ENCODE measurements around the gene SUMO3. TPM values are rescaled to one million over a fixed set of nuclear protein-coding genes. Genes with fewer than 3 reads are reported as not detected.

Gene SUMO3
- total and polyA plus RNA-seq, 2 donors (not counting 3 experiments of a cell fraction or from before 2014, with no cell fraction given) = 102 to 123 TPM

GRCh38 chr21:44797775-44798174 lies 20.1 kb downstream of the SUMO3 start:
- no TSS peak for BruUV-seq (replicated peaks)
- POLR2A ChIA-PET = no interaction called here
- FAIRE-seq (no peak), DNase-seq (ENCODE audit: low read depth, low spot score) (no peak)
- no peak overlapping the region for H3K9ac ChIP-seq (replicated peaks; ENCODE audit: extremely low read depth, insufficient read depth, low read length)
- peaks cover 85% of the 10 kb centered on the region for H3K79me2 ChIP-seq (ENCODE audit: control insufficient read depth, insufficient read depth, low read length)
- intact Hi-C loops (cut with micrococcal nuclease) (no loop called here), dilution Hi-C loops (cut with MboI; ENCODE audit: extremely low pct_ligation_motif_present, low sequenced_read_pairs) (no loop called here)
- H3K9me3 ChIP-seq (replicated peaks; ENCODE audit: control insufficient read depth, insufficient read depth, low read length) = no peaks in the 10 kb centered on the region
- H3K4me2 ChIP-seq (ENCODE audit: insufficient read depth, low read length) = no peak overlapping the region
- H3K4me3 ChIP-seq (replicated peaks in 1 of 3; ENCODE audit: insufficient read depth in 1 of 3, low read depth in 1 of 3, low read length in 3 of 3) = no peak overlapping the region
- TF ChIP-seq POLR2A (IDR thresholded peaks at IDR 0.05; ENCODE audit: low read depth, low read length) = no peak
- no peak for TF ChIP-seq JUN (IDR thresholded peaks at IDR 0.05; ENCODE audit: borderline replicate concordance, insufficient read depth, insufficient read length, low read depth)
- H3K36me3 ChIP-seq (ENCODE audit: control insufficient read depth in 2 of 2, extremely low read depth in 1 of 2, insufficient read depth in 2 of 2, low read length in 2 of 2) = peaks cover 2 to 6% of the 10 kb centered on the region in 2 experiments
- no peak overlapping the region for H2AFZ ChIP-seq (ENCODE audit: low read depth, low read length)
- H3K9me1 ChIP-seq (replicated peaks; ENCODE audit: control insufficient read depth, extremely low read depth, insufficient read depth, low read length) = no peaks in the 10 kb centered on the region
- CTCF ChIA-PET = no interaction called here
- no peak overlapping the region for H3K27ac ChIP-seq (ENCODE audit: insufficient read depth, low read depth, low read length)
- peaks cover 6% of the 10 kb centered on the region for H4K20me1 ChIP-seq (replicated peaks; ENCODE audit: control insufficient read depth, extremely low read depth, insufficient read depth, low read length)
- peaks cover 16% of the 10 kb centered on the region for H3K4me1 ChIP-seq (ENCODE audit: control insufficient read depth, extremely low read depth, insufficient read depth, low read length)
- no peaks in the 10 kb centered on the region for H3K27me3 ChIP-seq (ENCODE audit: control insufficient read depth in 2 of 2, insufficient read depth in 2 of 2, low read length in 2 of 2)

- BruUV-seq (replicated peaks) = no TSS peak
- FAIRE-seq (no peak), DNase-seq (ENCODE audit: low read depth, low spot score) (no peak)
- TF ChIP-seq POLR2AphosphoS5 (IDR thresholded peaks at IDR 0.05; ENCODE audit: insufficient read depth, low read depth, low read length) (no peak), GATA2 (IDR thresholded peaks at IDR 0.05; ENCODE audit: insufficient read depth, insufficient read length, low read depth, low read length) (no peak), MYC (IDR thresholded peaks at IDR 0.05; ENCODE audit: low read depth, low read length) (no peak), CTCF (IDR thresholded peaks at IDR 0.05; ENCODE audit: extremely low read depth in 1 of 2, insufficient read depth in 1 of 2, low read depth in 1 of 2, low read length in 2 of 2) (no peak), EZH2 (IDR thresholded peaks at IDR 0.05; ENCODE audit: borderline replicate concordance, low read depth, low read length, severe bottlenecking) (no peak), POLR2A (IDR thresholded peaks at IDR 0.05; ENCODE audit: low read depth, low read length) (no peak), MAX (IDR thresholded peaks at IDR 0.05; ENCODE audit: insufficient read depth, insufficient read length) (no peak), JUN (IDR thresholded peaks at IDR 0.05; ENCODE audit: borderline replicate concordance, insufficient read depth, insufficient read length, low read depth) (no peak), FOS (IDR thresholded peaks at IDR 0.05; ENCODE audit: borderline replicate concordance, insufficient read depth, low read length) (no peak)
- H3K36me3 ChIP-seq (ENCODE audit: control insufficient read depth in 2 of 2, extremely low read depth in 1 of 2, insufficient read depth in 2 of 2, low read length in 2 of 2) = peaks cover 2 to 10% of the 10 kb centered on the region in 2 experiments
- intact Hi-C loops (cut with micrococcal nuclease) (no loop called here), dilution Hi-C loops (cut with MboI; ENCODE audit: extremely low pct_ligation_motif_present, low sequenced_read_pairs) (no loop called here)
- peaks cover 5% of the 10 kb centered on the region for H3K4me1 ChIP-seq (ENCODE audit: control insufficient read depth, extremely low read depth, insufficient read depth, low read length)
- no peak overlapping the region for H3K27ac ChIP-seq (ENCODE audit: insufficient read depth, low read depth, low read length)
- H3K79me2 ChIP-seq (ENCODE audit: control insufficient read depth, insufficient read depth, low read length) = peaks cover 92% of the 10 kb centered on the region
- H3K4me3 ChIP-seq (replicated peaks in 1 of 3; ENCODE audit: insufficient read depth in 1 of 3, low read depth in 1 of 3, low read length in 3 of 3) = no peak overlapping the region
- no peak overlapping the region for H2AFZ ChIP-seq (ENCODE audit: low read depth, low read length)
- no peaks in the 10 kb centered on the region for H3K27me3 ChIP-seq (ENCODE audit: control insufficient read depth in 2 of 2, insufficient read depth in 2 of 2, low read length in 2 of 2)
- no peaks in the 10 kb centered on the region for H3K9me1 ChIP-seq (replicated peaks; ENCODE audit: control insufficient read depth, extremely low read depth, insufficient read depth, low read length)
- ChIA-PET POLR2A (no interaction called here), CTCF (interaction anchor here (1.3 kb wide), 1 partner anchor 10 kb away, joined by 3 read pairs; no protein-coding TSS in a partner anchor)
- no peak overlapping the region for H3K9ac ChIP-seq (replicated peaks; ENCODE audit: extremely low read depth, insufficient read depth, low read length)
- peaks cover 6% of the 10 kb centered on the region for H4K20me1 ChIP-seq (replicated peaks; ENCODE audit: control insufficient read depth, extremely low read depth, insufficient read depth, low read length)
- no peak overlapping the region for H3K4me2 ChIP-seq (ENCODE audit: insufficient read depth, low read length)
- no peaks in the 10 kb centered on the region for H3K9me3 ChIP-seq (replicated peaks; ENCODE audit: control insufficient read depth, insufficient read depth, low read length)
These were observed 22.5 kb downstream of the SUMO3 start for GRCh38 chr21:44795342-44795741.

Data from endothelial cell of umbilical vein (primary cell).